Measurements from ENCODE around the gene F11.
"Not testable (repeated sequence)": the region's sequence is repeated elsewhere in the genome, so short reads cannot be mapped to it uniquely, and the experiment has no call there.

F11 gene

DNA sequence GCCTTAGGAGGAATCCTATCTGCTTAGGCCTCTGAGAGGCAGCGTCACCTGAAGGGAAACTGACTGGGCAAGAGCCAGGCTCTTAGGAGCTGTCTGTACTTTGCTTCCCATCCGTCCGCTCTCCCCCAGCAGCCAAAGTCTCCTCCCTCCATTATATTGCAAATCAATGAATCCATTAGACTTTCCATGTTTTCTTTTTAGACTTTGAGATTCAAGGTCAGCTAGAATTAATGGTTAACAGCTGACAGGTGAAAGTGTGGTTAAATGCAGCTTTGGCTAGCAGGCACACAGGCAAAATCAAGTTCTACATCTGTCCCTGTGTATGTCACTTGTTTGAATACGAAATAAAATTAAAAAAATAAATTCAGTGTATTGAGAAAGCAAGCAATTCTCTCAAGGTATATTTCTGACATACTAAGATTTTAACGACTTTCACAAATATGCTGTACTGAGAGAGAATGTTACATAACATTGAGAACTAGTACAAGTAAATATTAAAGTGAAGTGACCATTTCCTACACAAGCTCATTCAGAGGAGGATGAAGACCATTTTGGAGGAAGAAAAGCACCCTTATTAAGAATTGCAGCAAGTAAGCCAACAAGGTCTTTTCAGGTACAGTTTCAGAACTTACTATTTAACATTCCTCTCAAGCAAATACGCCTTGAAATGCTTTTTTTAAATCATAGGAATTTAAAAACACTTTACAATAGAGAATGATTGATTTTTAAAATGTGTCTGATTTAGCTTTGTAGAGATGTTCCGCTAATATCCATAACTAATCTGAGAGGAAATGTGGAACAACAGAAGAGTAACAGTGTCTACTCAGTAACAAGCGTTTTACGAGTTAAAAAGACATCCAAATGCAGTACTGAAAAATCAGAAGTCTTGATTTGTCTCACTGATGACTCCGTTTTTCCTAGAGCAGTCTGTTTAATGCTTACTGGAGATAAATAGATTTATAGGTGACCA is at the start of gene F11:
Gene F11, plus strand, starts transcription at position 507 of the 970 bp plus-strand sequence. CDS start 948 bp downstream, outside the sequence.
- no peak for DNase-seq

DNA sequence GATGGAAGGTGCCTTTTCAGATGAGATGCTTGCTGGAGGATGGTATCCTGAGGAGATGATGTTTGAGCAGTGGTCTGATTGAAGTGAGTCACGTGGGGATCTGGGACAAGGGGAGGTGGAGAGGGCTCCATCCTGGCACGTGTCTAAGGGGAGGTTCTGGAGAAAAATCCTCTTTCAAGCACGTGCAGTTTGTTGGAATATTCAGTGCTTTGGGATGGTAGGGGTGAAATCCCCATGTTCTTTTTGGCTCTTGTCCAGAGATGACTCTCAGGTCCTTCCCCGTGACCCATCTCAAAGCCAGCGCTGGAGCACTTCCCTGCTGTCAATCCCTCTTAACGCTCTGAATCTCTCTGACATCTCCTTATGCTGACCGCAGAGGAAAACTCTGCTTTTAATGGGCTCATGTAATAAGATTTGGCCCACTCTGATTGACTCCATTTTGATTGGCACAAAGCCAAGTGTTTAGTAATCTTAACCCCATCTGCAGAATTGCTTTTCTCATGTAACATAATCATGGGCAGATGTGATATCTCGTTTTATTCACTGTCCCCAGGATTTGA is 49.4 kb upstream of the F11 start:
- no peak for DNase-seq

DNA sequence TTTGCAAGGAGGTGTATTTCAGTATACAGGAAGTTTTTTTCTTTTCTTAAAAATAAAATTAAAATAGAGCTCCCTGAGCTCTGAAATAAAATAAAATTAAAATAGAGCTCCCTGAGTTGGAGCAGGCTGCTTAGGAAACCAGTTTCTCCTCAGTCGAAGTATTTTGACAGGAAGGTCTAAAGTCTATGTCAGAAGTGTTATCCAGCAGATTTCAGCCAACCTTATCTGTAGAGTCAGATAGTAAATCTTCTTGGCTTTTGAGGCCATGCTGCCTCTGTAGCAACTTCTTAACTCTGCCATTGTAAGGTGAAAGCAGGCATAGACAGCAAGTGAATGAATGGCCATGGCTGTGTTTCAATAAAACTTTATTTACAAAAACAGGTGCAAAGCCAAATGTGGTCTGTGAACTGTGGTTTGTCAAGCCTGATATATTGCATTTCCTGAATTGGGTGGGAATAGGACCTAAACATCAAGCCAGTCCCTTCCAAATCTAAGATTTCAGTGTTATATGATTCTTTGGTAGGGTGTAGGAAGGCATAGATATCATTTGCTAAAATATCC is 48.2 kb upstream of the F11 start:
- no peak for DNase-seq

DNA sequence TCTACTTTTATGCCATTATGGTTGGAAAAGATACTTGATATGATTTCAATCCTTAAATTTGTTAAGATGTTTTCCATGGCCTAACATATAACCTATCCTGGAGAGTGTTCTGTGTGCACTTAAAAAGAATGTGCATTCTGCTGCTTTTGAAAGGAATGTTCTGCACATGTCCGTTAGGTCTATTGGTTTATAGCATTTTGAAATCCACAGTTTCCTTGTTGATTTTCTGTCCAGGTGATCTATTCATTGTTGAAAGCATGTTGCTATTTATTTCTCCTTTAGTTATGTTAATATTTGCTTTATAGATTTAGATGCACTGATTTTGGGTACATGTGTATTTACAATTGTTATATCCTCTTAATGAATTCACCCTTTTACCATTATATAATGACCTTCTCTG is 44.4 kb upstream of the F11 start:
- DNase-seq, result no peak

DNA sequence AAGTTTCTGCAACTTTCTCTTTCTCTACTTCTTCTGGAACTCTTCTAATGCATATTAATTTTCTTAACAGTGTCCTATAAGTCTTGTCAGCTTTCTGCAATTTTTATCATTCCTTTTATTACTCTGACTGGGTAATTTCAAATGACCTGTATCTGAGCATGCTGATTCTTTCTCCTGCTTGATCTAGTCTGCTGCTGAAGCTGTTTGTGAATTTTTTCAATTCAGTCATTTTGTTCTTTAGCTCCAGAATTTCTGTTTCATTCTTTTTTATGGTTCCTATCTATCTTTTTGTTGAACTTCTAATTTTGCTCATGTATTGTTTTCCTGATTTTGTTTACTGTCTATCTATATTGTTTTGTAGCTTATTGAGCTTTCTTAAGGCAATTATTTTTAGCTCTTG is 40.1 kb upstream of the F11 start:
- DNase-seq, result no peak

DNA sequence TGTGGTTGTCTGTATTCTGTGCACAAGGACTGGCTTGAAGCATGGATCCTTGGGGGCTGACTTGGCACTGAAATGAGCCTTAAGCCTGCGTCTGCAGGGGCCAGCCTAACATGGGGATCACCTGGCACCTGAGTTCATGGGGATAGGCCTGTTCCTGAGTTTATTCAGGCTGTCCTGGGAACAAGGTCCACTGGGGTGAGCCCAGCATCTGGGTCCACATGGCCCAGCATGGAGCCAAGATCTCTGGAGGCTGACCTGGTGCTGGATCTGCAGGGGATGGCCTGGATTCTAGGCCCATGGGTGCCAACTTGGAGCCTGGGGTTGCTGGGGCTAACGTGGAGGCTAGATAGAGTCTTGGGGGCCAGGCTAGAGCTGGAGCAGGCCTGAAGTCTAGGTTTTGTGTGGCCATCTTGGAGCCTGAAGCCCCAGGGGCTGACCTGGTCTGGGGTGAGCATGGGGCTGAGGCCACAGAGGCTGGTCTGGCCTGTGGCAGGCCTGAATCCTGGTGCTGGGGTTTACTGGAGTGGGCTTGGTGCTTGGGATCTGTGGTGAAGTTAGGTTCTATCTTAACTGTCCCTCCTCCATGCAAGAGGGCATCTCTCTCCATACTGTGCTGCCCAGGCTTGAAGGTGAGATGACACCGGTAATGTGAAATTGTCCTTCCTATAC is 39.3 kb upstream of the F11 start:
- no peak for DNase-seq

DNA sequence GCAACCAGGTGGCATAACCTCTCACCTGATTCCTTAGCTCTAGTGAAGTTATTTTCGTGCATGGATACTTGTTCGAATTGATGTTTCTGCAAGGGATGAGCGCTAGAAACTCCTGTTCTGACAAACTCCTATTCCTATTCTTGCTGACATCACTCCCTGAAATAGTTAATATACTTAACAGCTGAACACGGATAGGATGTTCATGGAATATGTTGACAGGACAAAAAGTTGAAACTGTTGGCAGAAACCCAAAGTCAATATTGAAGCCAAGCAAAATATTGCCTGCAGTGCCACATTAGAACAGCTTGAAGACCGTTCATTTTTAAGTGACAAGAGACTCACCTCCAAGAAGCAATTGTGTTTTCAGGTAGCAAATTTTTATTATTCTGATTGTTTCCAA is 38.8 kb upstream of the F11 start, which contains the start of gene KLKB1:
Gene KLKB1, plus strand, starts transcription at position 287 of the 400 bp plus-strand sequence. CDS start 689 bp downstream, outside the sequence.
- no peak for DNase-seq

DNA sequence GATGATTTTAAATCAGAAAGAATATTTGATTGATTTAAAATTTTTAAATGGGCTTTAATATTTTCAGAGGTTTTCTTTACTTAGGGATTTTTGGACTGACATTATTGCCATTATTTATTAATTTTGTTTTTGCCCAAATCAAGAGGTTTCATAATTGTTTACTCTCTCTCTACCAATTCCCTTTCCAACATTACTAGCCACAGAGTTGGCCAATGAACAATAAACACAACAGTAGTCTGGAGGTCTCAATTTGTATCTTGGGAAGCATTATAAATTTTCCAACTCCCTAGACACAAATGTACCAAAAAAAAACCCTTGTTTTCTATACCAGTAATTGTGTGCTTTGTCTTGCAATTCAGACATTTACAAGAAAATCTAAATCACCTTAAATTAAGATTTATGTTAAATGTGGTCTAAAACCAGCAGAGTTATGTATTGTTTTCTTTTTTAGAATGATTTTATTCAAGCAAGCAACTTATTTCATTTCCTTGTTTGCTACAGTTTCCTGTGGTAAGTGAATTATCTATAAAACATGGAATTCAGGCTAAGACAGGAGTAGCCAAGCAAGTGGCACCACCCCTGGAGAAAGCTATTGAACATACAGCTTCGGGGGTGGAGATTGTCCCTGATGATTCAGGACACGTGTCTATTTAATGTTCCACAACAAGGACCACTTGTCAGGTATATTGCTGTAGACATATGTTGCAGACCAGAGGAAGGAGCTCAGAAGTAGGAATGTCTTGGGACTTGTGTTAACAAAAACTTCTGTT is 38.1 kb upstream of the F11 start:
- DNase-seq, result no peak

DNA sequence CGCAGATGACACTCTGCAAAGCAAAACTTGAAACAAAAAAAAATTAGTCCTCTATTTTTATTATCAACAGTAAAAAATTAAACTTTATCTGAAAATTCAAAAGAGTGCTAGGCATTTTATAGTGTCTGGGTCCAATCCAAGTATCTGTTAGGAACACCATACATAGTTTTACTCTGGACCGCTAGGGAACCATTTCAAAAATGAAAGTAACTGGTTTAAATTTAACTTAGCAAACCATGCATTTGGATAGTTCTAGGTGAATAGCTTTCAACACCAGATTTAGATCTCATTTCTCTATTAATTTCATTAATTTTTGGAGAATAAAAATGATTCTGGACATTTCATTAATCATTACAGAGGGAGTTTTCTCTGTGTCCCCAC is 37.5 kb upstream of the F11 start:
- DNase-seq, result no peak

DNA sequence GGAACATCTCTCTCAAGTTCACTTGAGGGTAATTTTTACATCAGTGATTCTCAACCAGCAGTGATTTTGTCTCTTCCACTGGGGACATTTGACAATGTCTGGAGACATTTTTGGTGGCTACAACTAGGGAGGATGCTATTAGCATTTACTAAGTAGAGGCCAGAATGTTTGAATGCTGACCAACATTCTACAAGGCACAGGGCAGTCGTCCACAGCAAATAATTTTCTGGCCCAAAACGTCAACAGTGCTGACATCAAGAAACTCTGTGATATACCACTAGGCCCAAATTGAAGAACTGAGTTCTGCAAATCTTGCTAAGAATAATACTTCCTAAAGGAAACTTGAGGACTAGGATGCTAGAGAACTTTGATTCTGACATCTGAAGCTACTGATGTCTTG is 31.6 kb upstream of the F11 start:
- DNase-seq, result no peak

DNA sequence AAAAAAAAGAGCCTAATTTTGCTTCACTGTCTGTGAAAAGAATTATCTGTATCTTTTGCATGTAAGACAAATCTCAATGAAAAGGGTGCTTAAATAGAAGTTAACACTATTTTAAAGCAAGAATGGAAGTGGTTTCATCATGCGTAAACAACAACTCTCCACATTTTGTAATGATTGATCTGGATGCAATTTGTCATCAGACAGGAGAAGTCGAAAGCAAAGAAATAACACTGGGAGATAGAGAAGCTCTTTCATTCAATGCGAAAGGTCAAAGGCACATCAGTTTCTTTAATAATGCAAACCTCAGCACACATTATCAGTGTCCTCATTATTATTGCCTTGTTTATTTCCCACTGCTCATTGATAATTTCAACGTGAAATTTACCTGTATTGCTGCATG is 29.9 kb upstream of the F11 start:
- no peak for DNase-seq

DNA sequence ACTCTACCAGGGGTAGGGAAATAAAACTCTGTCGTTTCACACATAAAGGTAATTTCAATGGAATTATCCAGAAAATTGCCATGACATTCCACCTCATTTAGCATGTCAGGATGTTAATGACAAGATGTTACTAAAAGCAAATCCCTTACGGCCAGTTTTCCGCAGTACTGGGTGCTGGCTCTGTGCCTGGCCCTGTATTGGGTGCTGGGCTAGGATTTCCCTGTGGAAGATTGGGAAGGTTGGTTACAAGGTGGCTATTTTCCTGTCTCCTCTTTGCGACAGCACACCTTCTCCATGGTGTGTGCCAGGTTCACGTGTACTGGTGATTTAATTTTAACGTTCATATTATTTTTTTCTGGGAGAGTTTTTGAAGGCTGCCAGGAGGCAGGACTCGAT is 25.5 kb upstream of the F11 start:
- DNase-seq, result no peak

DNA sequence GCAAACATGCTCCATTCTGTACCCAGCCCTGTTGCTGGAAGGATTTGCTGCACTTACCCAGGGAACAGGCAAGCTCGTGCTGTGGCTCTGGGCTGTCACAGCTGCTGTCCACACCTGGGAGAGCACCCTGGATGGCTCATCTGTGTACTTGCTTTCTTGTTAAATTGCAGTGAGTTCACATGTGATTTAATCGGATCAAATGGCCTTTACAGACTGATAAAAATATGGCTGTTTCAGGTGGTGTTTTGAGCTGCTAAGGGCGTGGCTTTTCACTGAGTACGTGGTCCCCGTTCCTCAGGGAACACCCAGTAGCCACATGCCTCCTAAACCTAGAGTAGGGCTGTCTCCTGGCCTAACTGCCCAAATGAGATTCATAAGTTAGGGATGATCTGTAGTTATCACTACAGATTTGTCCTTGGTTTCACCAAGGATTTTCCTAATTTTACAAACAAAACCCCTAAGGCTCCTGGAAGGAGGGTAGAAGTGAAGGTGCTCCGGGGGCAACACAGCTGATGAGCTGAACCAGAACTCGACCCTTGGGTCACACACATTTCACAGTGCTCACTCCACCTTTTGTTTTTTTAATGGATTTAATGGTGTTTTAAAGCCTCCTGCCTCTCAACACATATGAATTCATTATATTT is 25.0 kb upstream of the F11 start:
- DNase-seq, result no peak

DNA sequence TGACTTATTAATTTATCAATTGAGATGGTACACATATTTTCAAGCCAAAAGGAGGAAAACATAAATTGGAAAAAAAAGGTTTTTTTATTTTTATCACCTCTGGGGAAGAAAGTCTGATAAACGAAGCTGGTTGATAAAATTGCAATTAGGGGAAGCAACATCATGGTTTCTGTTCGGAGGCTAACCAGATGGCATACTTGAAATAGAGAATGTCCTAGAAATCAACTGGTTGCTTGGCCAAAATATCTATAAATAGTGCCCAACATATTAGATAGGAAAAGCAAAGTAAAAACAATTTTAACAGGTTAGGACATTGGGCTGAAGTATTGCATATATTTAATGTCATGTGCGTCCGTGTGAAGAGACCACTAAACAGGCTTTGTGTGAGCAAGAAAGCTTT is 24.4 kb upstream of the F11 start:
- DNase-seq, result no peak

DNA sequence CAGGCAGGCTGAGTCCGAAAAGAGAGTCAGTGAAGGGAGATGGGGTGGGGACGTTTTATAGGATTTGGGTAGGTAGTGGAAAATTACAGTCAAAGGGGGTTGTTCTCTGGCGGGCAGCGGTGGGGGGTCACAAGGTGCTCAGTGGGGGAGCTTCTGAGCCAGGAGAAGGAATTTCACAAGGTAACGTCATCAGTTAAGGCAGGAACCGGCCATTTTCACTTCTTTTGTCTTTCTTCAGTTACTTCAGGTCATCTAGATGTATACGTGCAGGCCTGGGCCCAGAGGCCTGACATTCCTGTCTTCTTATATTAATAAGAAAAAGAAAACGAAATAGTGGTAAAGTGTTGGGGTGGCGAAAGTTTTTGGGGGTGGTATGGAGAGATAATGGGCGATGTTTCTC is 24.0 kb upstream of the F11 start:
- DNase-seq, result not testable (repeated sequence)

DNA sequence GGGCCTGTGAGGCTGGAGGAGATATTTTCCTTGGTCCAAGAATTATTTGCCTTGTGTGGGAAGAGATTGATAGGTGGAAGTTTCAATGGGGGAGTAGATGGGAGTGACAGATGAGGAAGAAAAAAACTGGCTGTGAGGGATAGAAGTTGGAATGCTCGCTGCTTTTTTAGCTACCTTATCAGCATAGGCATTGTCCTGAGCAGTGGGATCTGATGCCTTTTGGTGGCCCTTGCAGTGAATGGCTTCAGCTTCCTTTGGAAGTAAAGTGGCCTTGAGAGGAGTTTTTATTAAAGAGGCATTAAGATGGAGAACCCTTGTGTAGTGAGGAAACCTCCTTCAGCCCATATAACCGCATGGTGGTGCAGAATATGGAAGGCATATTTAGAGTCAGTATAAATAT is 22.7 kb upstream of the F11 start:
- DNase-seq, result no peak

DNA sequence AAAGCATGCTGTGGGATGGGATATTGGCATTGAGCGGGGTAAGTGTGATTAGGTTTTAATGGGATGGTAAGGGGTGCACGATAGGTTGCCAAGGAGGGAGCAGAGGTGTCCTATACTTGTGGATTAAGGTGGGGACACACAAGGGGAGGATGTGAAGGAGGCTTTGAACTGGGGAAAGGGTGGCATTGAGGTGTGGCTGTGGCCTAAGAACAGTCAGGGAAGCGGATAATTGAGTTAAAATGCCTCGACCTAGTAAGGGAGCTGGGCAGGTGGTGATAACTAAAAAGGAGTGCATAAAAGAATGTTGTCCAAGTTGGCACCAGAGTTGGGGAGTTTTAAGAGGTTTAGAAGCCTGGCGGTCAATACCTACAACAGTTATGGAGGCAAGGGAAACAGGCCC is 21.2 kb upstream of the F11 start:
- no peak for DNase-seq

DNA sequence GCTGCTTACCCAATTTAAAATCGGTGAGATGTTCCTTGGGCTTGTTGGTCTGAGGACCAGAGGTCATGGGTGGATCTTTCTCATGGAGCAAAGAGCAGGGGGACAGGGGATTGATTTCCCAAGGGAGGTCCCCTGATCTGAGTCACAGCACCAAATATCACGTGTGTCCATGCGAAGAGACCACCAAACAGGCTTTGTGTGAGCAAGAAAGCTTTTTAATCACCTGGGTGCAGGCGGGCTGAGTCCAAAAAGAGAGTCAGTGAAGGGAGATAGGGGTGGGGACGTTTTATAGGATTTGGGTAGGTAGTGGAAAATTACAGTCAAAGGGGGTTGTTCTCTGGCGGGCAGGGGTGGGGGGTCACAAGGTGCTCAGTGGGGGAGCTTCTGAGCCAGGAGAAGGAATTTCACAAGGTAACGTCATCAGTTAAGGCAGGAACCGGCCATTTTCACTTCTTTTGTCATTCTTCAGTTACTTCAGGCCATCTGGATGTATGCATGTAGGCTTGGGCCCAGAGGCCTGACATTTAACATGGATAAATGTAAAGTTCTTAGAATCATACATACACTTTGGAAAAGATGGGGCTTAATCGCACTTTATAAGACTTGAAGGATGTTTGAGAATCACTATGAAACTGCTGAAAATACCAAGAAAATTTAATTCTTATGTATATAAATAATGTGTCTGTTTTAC is 18.8 kb upstream of the F11 start:
- DNase-seq, result not testable (repeated sequence)

DNA sequence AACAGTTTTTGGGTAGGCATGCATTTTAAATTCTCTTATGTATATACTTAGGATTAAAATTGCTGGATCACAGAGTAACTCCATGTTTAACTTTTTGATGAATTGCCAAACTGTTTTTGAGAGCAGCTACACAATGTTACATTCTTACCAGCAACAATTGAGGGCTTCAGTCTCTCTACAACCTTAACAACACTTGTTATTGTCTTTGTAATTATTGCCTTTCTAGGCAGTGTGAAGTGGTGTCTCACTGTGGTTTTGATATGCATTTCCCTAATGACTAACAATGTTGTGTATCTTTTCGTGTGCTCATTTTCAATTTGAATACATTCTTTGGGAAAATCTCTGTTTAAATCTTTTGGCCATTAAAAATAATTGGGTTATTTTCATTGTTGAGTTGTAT is 17.3 kb upstream of the F11 start:
- DNase-seq, result no peak

DNA sequence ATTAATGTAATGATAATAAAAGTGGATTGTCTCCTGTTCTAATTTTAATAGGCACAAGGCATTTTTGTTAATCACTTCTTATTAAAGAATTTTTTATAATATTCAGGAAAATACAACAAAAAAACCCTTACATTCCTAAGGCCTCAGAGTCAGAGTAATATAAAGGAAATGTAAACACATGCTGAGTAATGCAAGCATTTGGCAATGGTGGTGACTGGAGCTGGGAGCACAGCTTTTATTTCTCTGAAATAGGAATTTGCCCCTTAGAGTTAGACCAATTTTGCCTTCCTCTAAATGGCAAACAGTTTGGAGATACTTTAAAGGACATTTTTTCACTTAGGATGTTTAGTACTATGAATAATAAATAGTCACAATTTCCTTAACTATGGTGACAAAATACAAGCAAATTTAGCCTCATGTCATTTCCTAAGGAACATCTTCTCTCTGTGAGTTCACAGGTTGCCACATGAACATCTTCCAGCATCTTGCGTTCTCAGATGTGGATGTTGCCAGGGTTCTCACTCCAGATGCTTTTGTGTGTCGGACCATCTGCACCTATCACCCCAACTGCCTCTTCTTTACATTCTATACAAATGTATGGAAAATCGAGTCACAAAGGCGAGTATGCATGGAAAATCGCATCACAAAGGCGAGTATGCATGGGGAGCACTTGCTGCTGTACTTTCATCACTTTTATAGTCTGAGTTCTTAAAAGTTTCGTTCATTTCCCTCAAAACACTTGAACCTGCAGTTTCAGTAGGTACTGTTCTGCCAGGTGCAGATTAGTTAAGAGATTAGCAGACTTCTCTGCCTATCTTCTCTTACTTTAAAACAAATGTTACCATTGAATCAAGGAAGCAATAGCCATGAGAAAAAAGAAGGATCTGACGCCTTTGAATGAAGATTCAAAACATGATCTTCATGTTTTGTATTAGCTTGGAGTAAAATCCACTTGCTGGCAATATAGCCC is 15.9 kb upstream of the F11 start:
- no peak for DNase-seq

Data from stimulated activated CD4-positive, alpha-beta T cell treated with anti-CD3 and anti-CD28 coated beads, Interleukin-1b, Interleukin-23, amount 100 ng/mL, for 48 hours (primary cell).